Astrocyte (in vitro differentiated cells and primary cell): ENCODE results near the gene KLRC3. TPM values are rescaled to one million over a fixed set of nuclear protein-coding genes. Genes with fewer than 3 reads are reported as not detected.
"Not testable (repeated sequence)": the region's sequence is repeated elsewhere in the genome, so short reads cannot be mapped to it uniquely, and the experiment has no call there.

Experiments used
- DNase-seq: peaks from one replicate; pipeline ENCODE4 v3.0.0-alpha.2; 2010; ENCODE audit warnings: low read depth
- FAIRE-seq: peaks from 2 replicates; lab custom pipeline; 2011; peaks lifted over from hg19 to GRCh38; lab: Jason Lieb, UNC
- H2AFZ ChIP-seq: 2 replicates; pipeline ENCODE4 v1.6.0; 2012; ENCODE audit warnings: low read depth, low read length, inconsistent platforms
- H3K27ac ChIP-seq: 2 replicates; pipeline ENCODE4 v1.5.1; 2011; ENCODE audit warnings: low read depth, low read length, inconsistent platforms
- H3K27me3 ChIP-seq: 2 replicates; pipeline ENCODE4 v1.6.0; 2011; ENCODE audit warnings: low read length, inconsistent platforms; ENCODE audit not compliant: insufficient read depth
- H3K36me3 ChIP-seq: 2 replicates; pipeline ENCODE4 v1.5.1; 2011; ENCODE audit warnings: low read length, inconsistent platforms; ENCODE audit not compliant: insufficient read depth
- H3K4me1 ChIP-seq: 2 replicates; pipeline ENCODE4 v1.5.1; 2011; ENCODE audit warnings: low read length, inconsistent platforms; ENCODE audit not compliant: insufficient read depth
- H3K4me2 ChIP-seq: 2 replicates; pipeline ENCODE4 v1.6.0; 2012; ENCODE audit warnings: low read length, inconsistent platforms
- H3K4me3 ChIP-seq: 2 replicates; pipeline ENCODE4 v1.5.1; 2011; ENCODE audit warnings: low read depth, mild to moderate bottlenecking, low read length, inconsistent platforms; ENCODE audit not compliant: insufficient read depth
- H3K79me2 ChIP-seq: 2 replicates; pipeline ENCODE4 v1.6.0; 2012; ENCODE audit warnings: mild to moderate bottlenecking, low read length, inconsistent platforms; ENCODE audit not compliant: insufficient read depth
- H3K9ac ChIP-seq: 2 replicates; pipeline ENCODE4 v1.6.0; 2012; ENCODE audit warnings: mild to moderate bottlenecking, low read length, inconsistent platforms
- H3K9me3 ChIP-seq: 2 replicates; pipeline ENCODE4 v1.5.1; 2012; ENCODE audit warnings: low read depth, mild to moderate bottlenecking, low read length, inconsistent platforms; ENCODE audit not compliant: insufficient read depth
- H4K20me1 ChIP-seq: 2 replicates; pipeline ENCODE4 v1.6.0; 2012; ENCODE audit warnings: low read length, inconsistent platforms; ENCODE audit not compliant: insufficient read depth
- H3K27ac Mint-ChIP-seq: one replicate; pipeline ENCODE4 v1.8.0; 2021; ENCODE audit warnings: mild to moderate bottlenecking, mixed read lengths; ENCODE audit not compliant: unreplicated experiment
- H3K27me3 Mint-ChIP-seq: one replicate; pipeline ENCODE4 v1.8.0; 2021; ENCODE audit warnings: low read depth, mixed read lengths; ENCODE audit not compliant: unreplicated experiment
- H3K36me3 Mint-ChIP-seq: one replicate; pipeline ENCODE4 v1.8.0; 2021; ENCODE audit warnings: low read depth, mixed read lengths; ENCODE audit not compliant: unreplicated experiment
- H3K4me1 Mint-ChIP-seq: one replicate; pipeline ENCODE4 v1.8.0; 2021; ENCODE audit warnings: low read depth, mixed read lengths; ENCODE audit not compliant: unreplicated experiment
- H3K4me3 Mint-ChIP-seq: one replicate; pipeline ENCODE4 v1.8.0; 2021; ENCODE audit warnings: mild to moderate bottlenecking, moderate library complexity, mixed read lengths; ENCODE audit not compliant: unreplicated experiment
- H3K9me3 Mint-ChIP-seq: one replicate; pipeline ENCODE4 v1.8.0; 2021; ENCODE audit warnings: mild to moderate bottlenecking, mixed read lengths; ENCODE audit not compliant: unreplicated experiment
- total RNA-seq: library from RNA; stranded (reverse); gene quantifications from 2 replicates; pipeline ENCODE4 v1.2.1, GENCODE V29; 2021

The KLRC3 gene
- total RNA-seq, 1 donor from 2014 or later = 1.2 TPM

DNA sequence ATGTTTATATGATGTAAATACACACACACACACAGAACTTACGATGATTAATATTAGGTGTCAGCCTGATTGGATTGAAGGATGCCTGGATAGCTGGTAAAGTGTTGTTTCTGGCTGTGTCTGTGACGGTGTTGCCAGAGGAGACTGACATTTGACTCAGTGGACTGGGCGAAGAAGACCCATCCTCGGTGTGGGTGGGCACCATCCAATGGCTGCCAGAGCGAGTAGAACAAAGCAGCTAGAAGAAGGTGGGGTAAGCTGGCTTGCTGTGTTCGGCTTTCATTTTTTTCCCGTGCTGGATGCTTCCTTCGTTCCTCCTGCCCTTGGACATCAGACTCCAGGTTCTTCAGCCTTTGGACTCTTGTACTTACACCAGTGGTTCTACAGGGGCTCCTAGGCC, 20.7 kb upstream of the KLRC3 start:
- H3K4me1 Mint-ChIP-seq, H3K27ac Mint-ChIP-seq, H3K9me3 Mint-ChIP-seq, H3K4me1 ChIP-seq, H3K4me3 Mint-ChIP-seq, H3K27ac ChIP-seq, H4K20me1 ChIP-seq, H3K36me3 Mint-ChIP-seq, H3K27me3 Mint-ChIP-seq, H3K4me2 ChIP-seq, DNase-seq, FAIRE-seq, H3K9me3 ChIP-seq, H2AFZ ChIP-seq, H3K9ac ChIP-seq, H3K27me3 ChIP-seq, H3K4me3 ChIP-seq, H3K36me3 ChIP-seq, H3K79me2 ChIP-seq: not testable (repeated sequence)

GRCh38 chr12:10439608-10440274, 19.3 kb upstream of the KLRC3 start:
- not testable (repeated sequence) for DNase-seq, H2AFZ ChIP-seq, H3K9me3 Mint-ChIP-seq, H3K4me2 ChIP-seq, H3K79me2 ChIP-seq, H3K4me3 Mint-ChIP-seq, H3K9me3 ChIP-seq, H3K36me3 ChIP-seq, H3K36me3 Mint-ChIP-seq, H3K9ac ChIP-seq, H4K20me1 ChIP-seq, H3K27ac Mint-ChIP-seq, H3K27ac ChIP-seq, H3K27me3 Mint-ChIP-seq, H3K27me3 ChIP-seq, H3K4me3 ChIP-seq, H3K4me1 ChIP-seq
- peaks cover 13% of the 10 kb centered on the region for H3K4me1 Mint-ChIP-seq
- peak; percentile 90 for FAIRE-seq

DNA sequence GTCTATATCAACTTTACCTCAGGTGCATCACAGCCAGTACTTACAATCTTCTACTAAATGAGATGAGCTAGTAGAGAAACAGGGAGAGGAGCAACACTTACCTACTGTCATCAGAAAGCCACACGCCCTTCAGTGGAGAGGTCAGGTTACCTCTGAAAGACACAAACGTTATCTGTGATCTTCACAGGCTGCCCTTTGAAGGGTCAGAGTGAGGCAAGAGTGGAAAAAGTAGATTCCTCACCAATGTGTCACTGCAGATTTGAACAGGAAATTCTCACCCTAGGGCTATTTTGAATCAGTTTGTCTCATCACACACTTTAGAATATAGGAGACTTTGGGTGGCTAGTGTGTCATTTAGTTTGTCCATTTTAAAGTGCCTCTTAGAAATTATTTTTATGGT, 17.2 kb upstream of the KLRC3 start:
- not testable (repeated sequence) for H3K36me3 Mint-ChIP-seq, H3K4me3 ChIP-seq, H3K9me3 Mint-ChIP-seq, H4K20me1 ChIP-seq, H3K27me3 ChIP-seq, H3K27ac ChIP-seq, H3K4me1 ChIP-seq, H3K27ac Mint-ChIP-seq, H3K4me3 Mint-ChIP-seq, H2AFZ ChIP-seq, H3K27me3 Mint-ChIP-seq, H3K9ac ChIP-seq, H3K4me2 ChIP-seq, H3K9me3 ChIP-seq, DNase-seq, H3K36me3 ChIP-seq, H3K79me2 ChIP-seq
- H3K4me1 Mint-ChIP-seq = peaks cover 13% of the 10 kb centered on the region
- FAIRE-seq = peak; percentile 81

DNA sequence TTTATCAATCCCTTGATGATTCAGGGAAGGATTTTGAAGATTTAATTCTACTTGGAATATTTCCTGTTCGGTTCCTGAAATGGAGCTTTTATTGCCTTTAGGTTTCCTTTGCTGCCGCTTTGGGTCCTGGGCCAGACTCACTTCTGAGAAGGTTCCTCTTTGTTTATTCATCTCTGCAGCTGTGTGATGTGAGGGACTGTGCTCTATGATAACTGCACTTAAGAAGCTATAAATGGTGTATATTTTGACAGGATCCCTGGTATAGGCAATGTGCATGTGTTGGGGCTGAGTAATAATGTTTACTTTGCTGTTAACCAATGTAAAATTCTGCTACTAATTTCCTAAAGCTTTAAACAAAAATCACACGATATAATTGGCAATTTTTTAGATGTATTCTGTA, 15.4 kb upstream of the KLRC3 start, which contains the start of gene KLRC2:
KLRC2 (minus strand) TSS at position 195 of the 400 bp plus-strand sequence; CDS start at position 171, 24 bp downstream.
- H3K4me2 ChIP-seq, H3K9me3 Mint-ChIP-seq, H3K4me1 ChIP-seq, H3K27me3 ChIP-seq, H3K9me3 ChIP-seq, H3K27me3 Mint-ChIP-seq, H3K79me2 ChIP-seq, H3K27ac ChIP-seq, DNase-seq, H3K36me3 ChIP-seq, H3K9ac ChIP-seq, H2AFZ ChIP-seq, H3K36me3 Mint-ChIP-seq, H3K4me3 ChIP-seq, H4K20me1 ChIP-seq: not testable (repeated sequence)
- Mint-ChIP-seq H3K27ac (peak within 1 kb of the TSS; percentile 62), H3K4me1 (peaks cover 13% of the 10 kb centered on the region), H3K4me3 (peak within 1 kb of the TSS; percentile 68)
- FAIRE-seq = peak; percentile 54

GRCh38 chr12:10430623-10431022, 10.2 kb upstream of the KLRC3 start:
- not testable (repeated sequence) for H3K36me3 Mint-ChIP-seq, H3K79me2 ChIP-seq, H3K4me1 ChIP-seq, H3K9me3 Mint-ChIP-seq, H3K4me2 ChIP-seq, H3K4me1 Mint-ChIP-seq, H3K9ac ChIP-seq, FAIRE-seq, H3K27ac ChIP-seq, H4K20me1 ChIP-seq, DNase-seq, H3K27me3 Mint-ChIP-seq, H2AFZ ChIP-seq, H3K36me3 ChIP-seq, H3K4me3 ChIP-seq, H3K4me3 Mint-ChIP-seq, H3K9me3 ChIP-seq, H3K27me3 ChIP-seq
- peak overlapping the region; percentile 72 for H3K27ac Mint-ChIP-seq

DNA sequence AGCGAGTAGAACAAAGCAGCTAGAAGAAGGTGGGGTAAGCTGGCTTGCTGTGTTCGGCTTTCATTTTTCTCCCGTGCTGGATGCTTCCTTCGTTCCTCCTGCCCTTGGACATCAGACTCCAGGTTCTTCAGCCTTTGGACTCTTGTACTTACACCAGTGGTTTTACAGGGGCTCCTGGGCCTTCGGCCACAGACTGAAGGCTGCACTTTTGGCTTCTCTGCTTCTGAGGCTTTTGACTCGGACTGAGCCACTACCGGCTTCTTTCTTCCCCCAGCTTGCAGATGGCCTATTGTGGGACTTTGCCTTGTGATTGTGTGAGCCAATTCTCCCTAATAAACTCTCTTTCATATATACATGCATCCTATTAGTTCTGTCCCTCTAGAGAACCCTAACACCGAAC, 5.5 kb upstream of the KLRC3 start:
- not testable (repeated sequence) for H4K20me1 ChIP-seq, H3K79me2 ChIP-seq, H3K9me3 Mint-ChIP-seq, H3K27ac Mint-ChIP-seq, H3K4me1 ChIP-seq, H3K9me3 ChIP-seq, H2AFZ ChIP-seq, H3K27me3 ChIP-seq, H3K36me3 ChIP-seq, H3K36me3 Mint-ChIP-seq, H3K4me3 Mint-ChIP-seq, H3K27me3 Mint-ChIP-seq, H3K4me3 ChIP-seq, H3K4me2 ChIP-seq, H3K4me1 Mint-ChIP-seq, DNase-seq, H3K27ac ChIP-seq, H3K9ac ChIP-seq, FAIRE-seq
